GM04503 (cell line): ENCODE data around the gene TP63.

Experiments used
- DNase-seq: peaks from one replicate; pipeline ENCODE4 v3.0.0-alpha.2; 2012; ENCODE audit warnings: low read depth

TP63 gene

GRCh38 chr3:189927975-189928895, 297.0 kb downstream of the TP63 start:
- DNase-seq: no peak

GRCh38 chr3:189936201-189936945, 305.2 kb downstream of the TP63 start:
- DNase-seq: no peak

GRCh38 chr3:189937302-189938127, 306.3 kb downstream of the TP63 start:
- peak; percentile 99 for DNase-seq

GRCh38 chr3:189941125-189941524, 309.9 kb downstream of the TP63 start:
- no peak for DNase-seq

GRCh38 chr3:189941679-189942078, 310.5 kb downstream of the TP63 start:
- no peak for DNase-seq

GRCh38 chr3:189942948-189943347, 311.8 kb downstream of the TP63 start:
- no peak for DNase-seq

- no peak for DNase-seq
Observed at GRCh38 chr3:189944285-189945145, 313.3 kb downstream of the TP63 start.

GRCh38 chr3:189945935-189946709, 314.9 kb downstream of the TP63 start:
- DNase-seq: no peak
